SU-DHL-6 (cell line): ENCODE data around the gene TTI1.

Experiments
- H2AFZ ChIP-seq: fragments of 200-600 bp; sonication (generic); 2 replicates; pipeline ENCODE4 v1.6.1; 2014; ENCODE audit warnings: low read depth, mild to moderate bottlenecking, moderate library complexity, mixed read lengths, antibody characterized with exemption, low read length; ENCODE audit not compliant: severe bottlenecking
- H3F3A ChIP-seq: fragments of 200-600 bp; shearing (Covaris generic); 2 replicates; pipeline ENCODE4 v1.6.0; 2016; ENCODE audit warnings: antibody characterized with exemption, mild to moderate bottlenecking; ENCODE audit not compliant: insufficient read depth
- H3K27ac ChIP-seq: fragments of 200-600 bp; sonication (generic); 2 replicates; pipeline ENCODE4 v1.5.1; 2016; ENCODE audit warnings: low read depth, mild to moderate bottlenecking, low read length, moderate library complexity, mixed read lengths
- H3K27me3 ChIP-seq: fragments of 200-600 bp; sonication (generic), shearing (Covaris generic); 2 replicates; pipeline ENCODE4 v1.6.0; 2014; ENCODE audit warnings: mild to moderate bottlenecking, low read length
- H3K36me3 ChIP-seq: fragments of 200-600 bp; sonication (generic); 2 replicates; pipeline ENCODE4 v1.6.1; 2014; ENCODE audit warnings: mild to moderate bottlenecking, low read length, mixed read lengths
- H3K4me2 ChIP-seq: fragments of 300-600, 200-600 bp; shearing (Covaris generic), sonication (generic); 2 replicates; pipeline ENCODE4 v1.6.0; 2014; ENCODE audit warnings: low read length, low read depth, mild to moderate bottlenecking; ENCODE audit not compliant: poor library complexity, severe bottlenecking
- H3K4me3 ChIP-seq: fragments of 200-600 bp; sonication (generic); 2 replicates; pipeline ENCODE4 v1.5.1; 2014; ENCODE audit warnings: antibody characterized with exemption, low read length, mild to moderate bottlenecking, mixed read lengths; ENCODE audit not compliant: insufficient read depth, poor library complexity, severe bottlenecking
- H3K79me2 ChIP-seq: fragments of 200-600 bp; sonication (generic); 2 replicates; pipeline ENCODE4 v1.6.1; 2014; ENCODE audit warnings: mild to moderate bottlenecking, low read length, moderate library complexity; ENCODE audit not compliant: insufficient read depth
- H3K9ac ChIP-seq: fragments of 200-600 bp; sonication (generic); 2 replicates; pipeline ENCODE4 v1.7.0; 2014; ENCODE audit warnings: mild to moderate bottlenecking, low read length
- H3K9me2 ChIP-seq: fragments of 200-600 bp; sonication (generic); replicated peaks from 2 replicates; pipeline ENCODE4 v1.6.1; 2014; ENCODE audit warnings: low read length; ENCODE audit not compliant: insufficient read depth
- H3K9me3 ChIP-seq: fragments of 200-600 bp; sonication (generic); 2 replicates; pipeline ENCODE4 v1.6.1; 2014; ENCODE audit warnings: low read length, mixed read lengths; ENCODE audit not compliant: insufficient read depth
- H4K20me1 ChIP-seq: fragments of 200-600 bp; sonication (generic); 2 replicates; pipeline ENCODE4 v1.6.1; 2014; ENCODE audit warnings: low read depth, mild to moderate bottlenecking, antibody characterized with exemption, low read length, moderate library complexity, mixed read lengths
- EZH2phosphoT487 ChIP-seq: fragments of 200-600 bp; sonication (generic), shearing (Covaris generic); conservative IDR thresholded peaks from 2 replicates; pipeline ENCODE4 v1.6.1; 2018; ENCODE audit warnings: mild to moderate bottlenecking, antibody characterized with exemption, low read length, moderate library complexity, mixed read lengths
- TF ChIP-seq, protein P1 (sequence below): fragments of 200-600 bp; sonication (generic); IDR thresholded peaks from one replicate; pipeline ENCODE4 v1.5.1; 2017; ENCODE audit warnings: antibody characterized with exemption, mild to moderate bottlenecking, low read length, moderate library complexity; ENCODE audit not compliant: insufficient read depth, poor library complexity, severe bottlenecking

Gene TTI1

DNA sequence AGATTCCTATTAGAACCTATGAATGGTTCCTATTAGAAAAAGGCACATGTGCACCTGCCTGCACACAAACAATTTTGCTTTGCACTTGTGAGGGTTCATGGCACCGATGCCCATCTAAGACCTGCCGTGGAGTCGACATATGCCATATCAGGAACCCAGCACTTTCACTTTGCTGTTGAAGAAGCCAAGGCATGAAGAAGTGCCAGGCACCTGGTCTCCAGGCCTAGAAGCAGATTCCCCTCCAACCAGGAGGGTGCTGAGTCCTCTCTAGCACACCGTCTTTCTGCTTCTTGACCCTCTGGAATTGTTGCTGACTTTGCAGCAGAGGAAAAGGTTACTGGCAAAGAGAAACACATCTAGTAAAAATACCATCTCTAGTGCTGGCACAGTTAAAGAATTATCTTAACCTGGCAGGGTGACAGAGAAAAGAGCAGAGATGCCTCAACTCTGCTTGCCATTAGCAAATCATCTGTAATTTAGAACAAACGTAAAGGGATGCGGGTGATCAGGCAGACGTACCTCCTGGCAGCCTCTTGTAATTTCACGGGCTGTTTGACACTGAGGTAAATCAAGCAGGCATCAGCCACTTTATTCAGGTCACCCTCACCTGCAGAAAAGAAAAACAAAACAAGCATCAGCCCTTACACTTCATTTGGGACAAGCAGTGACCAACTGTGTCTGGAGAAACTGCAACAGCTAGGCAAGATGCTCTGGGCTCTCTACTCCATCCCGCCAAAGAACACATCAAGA, 37.2 kb downstream of the TTI1 start:
- no peak for TF ChIP-seq EZH2phosphoT487
- TF ChIP-seq, protein P1, sequence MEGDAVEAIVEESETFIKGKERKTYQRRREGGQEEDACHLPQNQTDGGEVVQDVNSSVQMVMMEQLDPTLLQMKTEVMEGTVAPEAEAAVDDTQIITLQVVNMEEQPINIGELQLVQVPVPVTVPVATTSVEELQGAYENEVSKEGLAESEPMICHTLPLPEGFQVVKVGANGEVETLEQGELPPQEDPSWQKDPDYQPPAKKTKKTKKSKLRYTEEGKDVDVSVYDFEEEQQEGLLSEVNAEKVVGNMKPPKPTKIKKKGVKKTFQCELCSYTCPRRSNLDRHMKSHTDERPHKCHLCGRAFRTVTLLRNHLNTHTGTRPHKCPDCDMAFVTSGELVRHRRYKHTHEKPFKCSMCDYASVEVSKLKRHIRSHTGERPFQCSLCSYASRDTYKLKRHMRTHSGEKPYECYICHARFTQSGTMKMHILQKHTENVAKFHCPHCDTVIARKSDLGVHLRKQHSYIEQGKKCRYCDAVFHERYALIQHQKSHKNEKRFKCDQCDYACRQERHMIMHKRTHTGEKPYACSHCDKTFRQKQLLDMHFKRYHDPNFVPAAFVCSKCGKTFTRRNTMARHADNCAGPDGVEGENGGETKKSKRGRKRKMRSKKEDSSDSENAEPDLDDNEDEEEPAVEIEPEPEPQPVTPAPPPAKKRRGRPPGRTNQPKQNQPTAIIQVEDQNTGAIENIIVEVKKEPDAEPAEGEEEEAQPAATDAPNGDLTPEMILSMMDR = no peak
- 0 out of 2 replicates have a peak, but pooled peaks cover 4% of the 10 kb centered on the region for H3K36me3 ChIP-seq
- no peaks in the 10 kb centered on the region for H4K20me1 ChIP-seq
- H3K27ac ChIP-seq = no peak overlapping the region
- H3F3A ChIP-seq = no peaks in the 10 kb centered on the region
- no peak overlapping the region for H2AFZ ChIP-seq
- H3K27me3 ChIP-seq = no peaks in the 10 kb centered on the region
- no peaks in the 10 kb centered on the region for H3K9me3 ChIP-seq
- H3K9ac ChIP-seq = no peak overlapping the region
- H3K9me2 ChIP-seq = no peaks in the 10 kb centered on the region
- no peak overlapping the region for H3K4me3 ChIP-seq
- H3K79me2 ChIP-seq = no peaks in the 10 kb centered on the region
- H3K4me2 ChIP-seq = no peak overlapping the region

DNA sequence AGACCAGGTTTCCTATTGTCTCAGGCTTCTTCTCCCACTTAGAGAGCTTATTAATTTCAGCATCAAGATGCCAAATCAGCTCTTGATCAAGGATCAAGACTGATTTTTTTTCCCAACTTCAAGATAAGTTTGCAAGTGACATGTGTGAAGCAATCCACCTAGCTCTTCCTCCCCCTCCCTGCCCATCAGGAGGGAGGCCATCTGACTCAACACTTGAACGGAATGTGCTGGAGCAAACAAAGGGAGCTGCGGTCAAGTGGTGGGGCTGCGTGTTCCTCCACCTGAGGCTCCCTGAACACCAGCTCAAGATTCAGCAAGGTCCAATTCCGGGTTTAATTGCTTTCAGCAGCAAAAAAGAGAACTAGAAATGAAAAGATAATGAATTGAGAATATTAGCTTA, 38.7 kb downstream of the TTI1 start:
- H3K36me3 ChIP-seq = 0 out of 2 replicates have a peak, but pooled peaks cover 4% of the 10 kb centered on the region
- no peaks in the 10 kb centered on the region for H3K79me2 ChIP-seq
- H3K9me3 ChIP-seq = no peaks in the 10 kb centered on the region

DNA sequence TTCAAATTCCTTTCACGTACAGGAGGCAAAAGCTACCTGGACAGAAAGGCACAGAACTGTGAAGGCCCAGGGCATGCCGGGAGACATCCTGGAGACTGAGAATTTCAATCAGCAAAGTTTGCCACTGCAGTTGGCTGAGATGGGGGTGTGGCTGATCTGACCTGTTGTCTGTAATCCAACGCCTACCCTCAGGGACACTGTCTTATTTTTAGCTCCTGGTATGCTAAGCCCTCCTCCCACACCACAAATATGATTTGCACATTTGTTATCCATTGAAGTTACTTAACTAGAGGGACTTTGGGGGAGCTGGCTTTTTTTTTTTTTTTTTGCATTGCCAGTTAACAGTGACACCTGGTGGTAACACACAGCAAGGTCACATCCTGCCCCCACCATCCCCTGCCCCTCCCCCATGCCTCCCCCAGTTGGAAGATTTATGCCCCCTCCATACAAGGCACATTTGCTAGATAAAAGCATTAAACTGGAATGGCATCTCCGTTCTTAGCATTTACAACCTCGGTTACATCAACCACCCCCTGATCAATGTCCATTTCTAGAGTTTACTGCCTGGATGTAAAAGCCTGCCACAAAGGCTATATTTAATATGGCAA, 40.4 kb downstream of the TTI1 start:
- Histone ChIP-seq H3K79me2 (no peaks in the 10 kb centered on the region), H3K9me2 (no peaks in the 10 kb centered on the region), H3K27ac (no peak overlapping the region), H3K27me3 (no peaks in the 10 kb centered on the region), H4K20me1 (no peaks in the 10 kb centered on the region), H3K4me3 (no peak overlapping the region), H3K9ac (no peak overlapping the region), H3F3A (no peaks in the 10 kb centered on the region), H3K9me3 (no peaks in the 10 kb centered on the region), H3K36me3 (no peaks in the 10 kb centered on the region), H2AFZ (no peak overlapping the region), H3K4me2 (no peak overlapping the region)
- TF ChIP-seq, protein P1 = peak; percentile 60
- TF ChIP-seq EZH2phosphoT487 = no peak

More for the DNA sequence above, 38.7 kb downstream of the TTI1 start:
- Histone ChIP-seq H3F3A (no peaks in the 10 kb centered on the region), H2AFZ (no peak overlapping the region), H3K9ac (no peak overlapping the region), H3K4me2 (no peak overlapping the region), H3K4me3 (no peak overlapping the region), H3K27ac (no peak overlapping the region), H3K27me3 (no peaks in the 10 kb centered on the region), H4K20me1 (no peaks in the 10 kb centered on the region), H3K9me2 (no peaks in the 10 kb centered on the region)
- TF ChIP-seq, protein P1 = no peak
- no peak for TF ChIP-seq EZH2phosphoT487
